Calu3 (cell line): ENCODE measurements around the gene SORL1-AS1.

Experiments
- BruUV-seq: library from RNA; stranded (reverse); fragments of 400-500 nt; replicated peaks from 2 replicates; lab custom pipeline; 2021; lab: Mats Ljungman, UMichigan
- CTCF ChIA-PET: fragments of 300-600 bp; sonication (Branson Sonifier 250); formaldehyde crosslinking; loops from one replicate; lab custom pipeline; 2022; ENCODE audit warnings: antibody characterized with exemption; lab: Charles Lee
- DNase-seq: peaks from one replicate; pipeline ENCODE4 v3.0.0; 2022
- H3K27ac Mint-ChIP-seq: one replicate; pipeline ENCODE4 v1.8.0; 2022; ENCODE audit warnings: mixed read lengths; ENCODE audit not compliant: unreplicated experiment
- H3K27me3 Mint-ChIP-seq: one replicate; pipeline ENCODE4 v1.8.0; 2022; ENCODE audit warnings: mixed read lengths; ENCODE audit not compliant: unreplicated experiment
- H3K36me3 Mint-ChIP-seq: one replicate; pipeline ENCODE4 v1.8.0; 2022; ENCODE audit warnings: mild to moderate bottlenecking, moderate library complexity, mixed read lengths; ENCODE audit not compliant: insufficient read depth, unreplicated experiment
- H3K4me1 Mint-ChIP-seq: one replicate; pipeline ENCODE4 v1.8.0; 2022; ENCODE audit warnings: mild to moderate bottlenecking, low read depth, mixed read lengths; ENCODE audit not compliant: unreplicated experiment
- H3K4me3 Mint-ChIP-seq: one replicate; pipeline ENCODE4 v1.8.0; 2022; ENCODE audit warnings: mild to moderate bottlenecking, low read depth, moderate library complexity, mixed read lengths; ENCODE audit not compliant: unreplicated experiment
- H3K9me3 Mint-ChIP-seq: one replicate; pipeline ENCODE4 v1.8.0; 2022; ENCODE audit warnings: low read depth, mixed read lengths; ENCODE audit not compliant: unreplicated experiment
- CTCF ChIP-seq: fragments of 200-600 bp; IDR thresholded peaks from one replicate; pipeline ENCODE4 v1.8.0; 2022; ENCODE audit warnings: antibody characterized with exemption; ENCODE audit not compliant: unreplicated experiment
- intact Hi-C: fragments of 100-400 bp; cut with micrococcal nuclease; formaldehyde crosslinking; loops from one replicate; pipeline ENCODE4 v1.10.0; 2022; ENCODE audit not compliant: unreplicated experiment

Gene SORL1-AS1

GRCh38 chr11:121437686-121438078, 15.1 kb downstream of the SORL1-AS1 start:
- Mint-ChIP-seq H3K27me3 (peaks cover 28% of the 10 kb centered on the region), H3K4me1 (no peaks in the 10 kb centered on the region), H3K36me3 (no peaks in the 10 kb centered on the region), H3K27ac (no peak overlapping the region), H3K9me3 (no peaks in the 10 kb centered on the region), H3K4me3 (no peak overlapping the region)
- intact Hi-C loops, result no loop called here
- BruUV-seq, result no TSS peak
- no peak for TF ChIP-seq CTCF
- no peak for DNase-seq
- CTCF ChIA-PET, result no interaction called here

DNA sequence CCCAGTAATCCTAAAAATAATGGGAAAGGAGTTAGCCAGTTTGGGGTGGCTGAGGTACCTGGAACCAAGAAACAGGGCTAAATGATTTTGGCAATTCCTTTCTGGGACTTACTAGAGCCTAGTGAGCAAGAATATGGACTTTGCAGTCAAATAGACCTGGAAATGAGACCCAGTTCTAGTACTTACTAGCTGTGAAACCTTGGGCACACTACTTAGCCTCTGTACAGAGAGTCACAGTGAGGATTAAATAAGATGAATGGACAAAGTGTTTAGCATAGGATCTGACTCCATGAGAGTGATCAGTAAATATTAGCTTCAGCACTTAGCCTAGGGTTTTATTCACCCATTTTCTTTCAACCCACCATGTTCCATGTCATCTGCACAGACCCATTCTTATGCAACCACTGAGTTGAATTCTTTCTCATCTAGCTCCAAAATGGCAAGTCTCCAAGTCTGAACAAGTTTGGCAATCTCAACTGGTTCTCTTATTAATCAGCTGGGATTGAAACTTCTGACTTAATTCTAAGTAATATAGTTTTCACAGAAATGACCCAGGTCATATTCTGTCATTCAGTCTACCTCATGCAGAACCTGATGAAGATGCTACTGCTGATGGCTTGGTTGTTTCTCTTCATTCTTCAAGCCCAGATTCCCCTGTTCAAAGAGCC, 15.6 kb downstream of the SORL1-AS1 start:
- no TSS peak for BruUV-seq
- no peak for TF ChIP-seq CTCF
- no peak for DNase-seq
- CTCF ChIA-PET, result no interaction called here
- intact Hi-C loops, result no loop called here
- no peaks in the 10 kb centered on the region for H3K9me3 Mint-ChIP-seq
- no peaks in the 10 kb centered on the region for H3K36me3 Mint-ChIP-seq
- no peaks in the 10 kb centered on the region for H3K4me1 Mint-ChIP-seq
- no peak overlapping the region for H3K27ac Mint-ChIP-seq
- no peak overlapping the region for H3K4me3 Mint-ChIP-seq
- peaks cover 30% of the 10 kb centered on the region for H3K27me3 Mint-ChIP-seq

- H3K9me3 Mint-ChIP-seq, result no peaks in the 10 kb centered on the region
Measured at GRCh38 chr11:121435551-121436511, 16.9 kb downstream of the SORL1-AS1 start.

DNA sequence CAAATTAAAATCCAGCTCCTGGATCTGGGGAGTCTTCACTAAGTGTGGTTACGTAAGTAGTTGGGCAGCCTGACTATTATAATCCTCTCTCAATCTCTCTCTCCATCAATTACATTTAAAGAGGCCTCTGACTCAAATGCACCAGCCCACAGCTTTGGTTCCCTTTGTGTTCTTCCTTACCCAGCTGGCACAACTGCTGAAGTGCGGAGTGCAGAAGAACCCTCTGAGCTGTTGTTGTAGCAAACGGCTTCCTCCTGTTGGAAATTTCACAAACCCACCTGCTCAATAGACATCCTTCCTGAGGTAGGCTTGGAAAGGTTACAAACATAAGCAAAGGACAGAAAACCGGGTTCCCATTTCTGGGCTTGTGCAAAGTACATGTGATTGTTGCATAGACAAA, 17.6 kb downstream of the SORL1-AS1 start:
- DNase-seq, result no peak
- no peaks in the 10 kb centered on the region for H3K9me3 Mint-ChIP-seq
- H3K4me1 Mint-ChIP-seq, result no peaks in the 10 kb centered on the region
- H3K27ac Mint-ChIP-seq, result no peak overlapping the region
- peaks cover 41% of the 10 kb centered on the region for H3K27me3 Mint-ChIP-seq
- CTCF ChIA-PET, result no interaction called here
- intact Hi-C loops, result no loop called here
- no peak for TF ChIP-seq CTCF
- no TSS peak for BruUV-seq
- H3K36me3 Mint-ChIP-seq, result no peaks in the 10 kb centered on the region
- no peak overlapping the region for H3K4me3 Mint-ChIP-seq

More at GRCh38 chr11:121435551-121436511, 16.9 kb downstream of the SORL1-AS1 start:
- BruUV-seq, result no TSS peak
- Mint-ChIP-seq H3K27ac (no peak overlapping the region), H3K27me3 (peaks cover 41% of the 10 kb centered on the region), H3K4me3 (no peak overlapping the region), H3K4me1 (no peaks in the 10 kb centered on the region), H3K36me3 (no peaks in the 10 kb centered on the region)
- intact Hi-C loops, result no loop called here
- CTCF ChIA-PET, result no interaction called here
- DNase-seq, result no peak
- TF ChIP-seq CTCF, result no peak
